ENCODE measurements around the gene DDHD1. TPM values are rescaled to one million over a fixed set of nuclear protein-coding genes. Genes with fewer than 3 reads are reported as not detected.
"Not testable (repeated sequence)": the region's sequence is repeated elsewhere in the genome, so short reads cannot be mapped to it uniquely, and the experiment has no call there.

The DDHD1 gene
- total RNA-seq, 2 experiments from 2014 or later, result 40.6 to 42.7 TPM

- CTCF ChIA-PET, result no interaction called here
- H3K4me3 Mint-ChIP-seq, result no peak overlapping the region
- peaks cover 20% of the 10 kb centered on the region for H3K4me1 Mint-ChIP-seq (ENCODE audit: low read depth)
- DNase-seq, result no peak
- no peak overlapping the region for H3K27ac Mint-ChIP-seq
- intact Hi-C loops (cut with micrococcal nuclease), result no loop called here
- H3K9me3 Mint-ChIP-seq, result no peaks in the 10 kb centered on the region
- POLR2A ChIA-PET, result no interaction called here
- H3K36me3 Mint-ChIP-seq, result peaks cover 21% of the 10 kb centered on the region
- H3K27me3 Mint-ChIP-seq, result no peaks in the 10 kb centered on the region
Observed at GRCh38 chr14:53103636-53104340, 49.3 kb downstream of the DDHD1 start.

DNA sequence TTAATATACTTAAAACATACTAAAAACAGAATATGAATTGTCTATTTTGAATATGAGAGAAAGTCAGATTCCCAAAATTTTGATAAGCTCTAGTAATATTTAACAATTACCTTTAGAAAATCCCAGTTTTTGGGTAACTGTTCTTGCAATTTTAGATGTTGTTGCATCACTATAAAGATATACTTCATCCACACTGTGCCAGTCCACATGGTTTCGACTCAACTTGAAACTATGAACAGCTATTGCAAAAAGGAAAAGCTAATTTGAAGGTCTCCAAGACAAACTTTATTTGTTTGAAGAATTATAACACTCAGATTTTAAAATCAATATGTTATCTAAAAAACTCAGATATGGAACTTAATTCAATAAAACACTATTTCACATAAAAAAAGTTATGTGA, 59.9 kb downstream of the DDHD1 start:
- ChIA-PET POLR2A (interaction anchor here (1.4 kb wide), 1 partner anchor 60 kb away, joined by 5 read pairs; the partner anchor contains the start of gene DDHD1), CTCF (interaction anchor here (1.2 kb wide), 1 partner anchor 25 kb away, joined by 3 read pairs; no protein-coding TSS in a partner anchor)
- intact Hi-C loops (cut with micrococcal nuclease), result no loop called here
- H3K9me3 Mint-ChIP-seq, result peaks cover 9% of the 10 kb centered on the region
- peaks cover 38% of the 10 kb centered on the region for H3K36me3 Mint-ChIP-seq
- H3K27me3 Mint-ChIP-seq, result no peaks in the 10 kb centered on the region
- H3K27ac Mint-ChIP-seq, result no peak overlapping the region
- peaks cover 11% of the 10 kb centered on the region for H3K4me1 Mint-ChIP-seq (ENCODE audit: low read depth)
- H3K4me3 Mint-ChIP-seq, result no peak overlapping the region
- DNase-seq, result no peak

GRCh38 chr14:53090853-53091252, 62.3 kb downstream of the DDHD1 start:
- peaks cover 16% of the 10 kb centered on the region for H3K4me1 Mint-ChIP-seq (ENCODE audit: low read depth)
- peaks cover 53% of the 10 kb centered on the region for H3K36me3 Mint-ChIP-seq
- H3K27ac Mint-ChIP-seq, result no peak overlapping the region
- no peak for DNase-seq
- peaks cover 9% of the 10 kb centered on the region for H3K9me3 Mint-ChIP-seq
- intact Hi-C loops (cut with micrococcal nuclease), result no loop called here
- no peaks in the 10 kb centered on the region for H3K27me3 Mint-ChIP-seq
- ChIA-PET CTCF (no interaction called here), POLR2A (no interaction called here)
- H3K4me3 Mint-ChIP-seq, result no peak overlapping the region

GRCh38 chr14:53084954-53085353, 68.2 kb downstream of the DDHD1 start:
- H3K9me3 Mint-ChIP-seq; H3K4me3 Mint-ChIP-seq; DNase-seq; H3K27me3 Mint-ChIP-seq; H3K27ac Mint-ChIP-seq; intact Hi-C loops (cut with micrococcal nuclease); POLR2A ChIA-PET; CTCF ChIA-PET: not testable (repeated sequence)
- Mint-ChIP-seq H3K36me3 (peaks cover 61% of the 10 kb centered on the region), H3K4me1 (ENCODE audit: low read depth) (peaks cover 10% of the 10 kb centered on the region)

DNA sequence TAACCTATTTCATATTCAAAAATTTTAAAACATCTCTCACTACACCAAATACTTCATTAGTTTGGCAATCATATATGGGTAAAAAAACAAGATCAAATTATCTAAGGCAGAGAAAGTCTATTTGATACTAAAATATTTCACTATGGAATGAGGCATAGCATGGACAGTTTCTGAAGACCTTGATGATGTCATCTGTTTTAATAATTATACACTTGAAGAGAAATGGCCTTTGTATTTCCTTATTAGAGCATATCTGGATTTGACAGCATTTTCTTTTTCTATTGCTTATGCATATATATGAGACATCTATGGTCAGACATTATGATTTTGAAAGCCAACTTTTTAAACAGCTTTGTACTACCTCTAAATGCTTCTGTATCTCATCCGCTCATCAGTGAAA, 88.6 kb downstream of the DDHD1 start:
- intact Hi-C loops (cut with micrococcal nuclease), result loop anchor here (5.0 kb wide), 1 partner anchor 33 kb away; no protein-coding TSS in a partner anchor
- H3K9me3 Mint-ChIP-seq, result no peaks in the 10 kb centered on the region
- CTCF ChIA-PET, result interaction anchor here (1.7 kb wide), 1 partner anchor 19 kb away, joined by 3 read pairs; no protein-coding TSS in a partner anchor

DNA sequence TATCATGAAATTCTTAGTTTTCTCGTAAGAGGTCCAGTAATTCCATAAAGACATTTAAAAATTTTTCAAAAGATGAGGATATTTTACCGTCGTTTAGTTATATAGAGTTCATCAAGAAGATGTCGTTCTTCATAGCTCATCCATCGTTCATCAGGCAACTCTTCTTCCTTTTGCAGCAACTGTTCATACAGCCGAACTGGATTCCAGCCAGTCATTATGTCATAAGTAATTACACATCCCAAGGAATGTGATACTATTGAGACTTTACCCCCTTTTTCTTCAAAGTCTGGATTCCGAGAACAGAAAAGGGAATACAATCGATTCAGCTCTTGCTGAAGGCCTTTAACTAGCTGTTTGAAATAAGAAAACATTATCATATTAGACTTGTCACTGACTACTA, 90.3 kb downstream of the DDHD1 start:
- POLR2A ChIA-PET, result no interaction called here
- Mint-ChIP-seq H3K4me3 (no peak overlapping the region), H3K4me1 (ENCODE audit: low read depth) (peaks cover 7% of the 10 kb centered on the region), H3K36me3 (peaks cover 12% of the 10 kb centered on the region), H3K9me3 (no peaks in the 10 kb centered on the region), H3K27me3 (no peaks in the 10 kb centered on the region), H3K27ac (no peak overlapping the region)
- CTCF ChIA-PET, result interaction anchor here (0.6 to 1.0 kb wide), 2 partner anchors 154 to 508 kb away, joined by 3 read pairs; no protein-coding TSS in a partner anchor
- DNase-seq, result no peak
- intact Hi-C loops (cut with micrococcal nuclease), result loop anchor here (5.0 kb wide), 1 partner anchor 34 kb away; no protein-coding TSS in a partner anchor

More for the DNA sequence above, 88.6 kb downstream of the DDHD1 start:
- H3K4me3 Mint-ChIP-seq, result no peak overlapping the region
- peaks cover 7% of the 10 kb centered on the region for H3K4me1 Mint-ChIP-seq (ENCODE audit: low read depth)
- peaks cover 17% of the 10 kb centered on the region for H3K36me3 Mint-ChIP-seq
- DNase-seq, result no peak
- H3K27me3 Mint-ChIP-seq, result no peaks in the 10 kb centered on the region
- POLR2A ChIA-PET, result no interaction called here
- no peak overlapping the region for H3K27ac Mint-ChIP-seq

DNA sequence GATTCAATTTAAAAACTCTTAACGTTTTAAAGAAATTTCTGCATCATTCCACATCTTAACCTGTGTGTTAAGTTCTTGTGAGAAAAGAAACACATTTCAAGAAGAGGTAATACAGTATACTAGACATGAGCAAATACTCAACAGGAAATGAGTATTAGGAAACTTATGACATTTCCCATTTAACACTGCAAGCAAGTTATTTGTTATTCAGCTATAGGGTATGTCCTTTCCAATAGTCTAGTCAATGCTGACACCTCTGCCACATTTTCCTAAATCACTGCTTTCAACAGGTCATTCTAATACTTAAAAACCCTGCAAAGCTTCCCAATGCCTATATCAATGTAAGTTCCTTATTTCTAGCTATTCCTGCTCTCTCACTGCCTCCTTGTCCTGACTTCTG, 93.1 kb downstream of the DDHD1 start:
- no peaks in the 10 kb centered on the region for H3K9me3 Mint-ChIP-seq
- H3K36me3 Mint-ChIP-seq, result peaks cover 10% of the 10 kb centered on the region
- DNase-seq, result no peak
- H3K27ac Mint-ChIP-seq, result no peak overlapping the region
- POLR2A ChIA-PET, result no interaction called here
- intact Hi-C loops (cut with micrococcal nuclease), result loop anchor here (5.0 kb wide), 1 partner anchor 37 kb away; no protein-coding TSS in a partner anchor
- H3K27me3 Mint-ChIP-seq, result no peaks in the 10 kb centered on the region
- no peak overlapping the region for H3K4me3 Mint-ChIP-seq
- peaks cover 11% of the 10 kb centered on the region for H3K4me1 Mint-ChIP-seq (ENCODE audit: low read depth)
- CTCF ChIA-PET, result interaction anchor here (1.1 kb wide), 1 partner anchor 49 kb away, joined by 3 read pairs; no protein-coding TSS in a partner anchor

DNA sequence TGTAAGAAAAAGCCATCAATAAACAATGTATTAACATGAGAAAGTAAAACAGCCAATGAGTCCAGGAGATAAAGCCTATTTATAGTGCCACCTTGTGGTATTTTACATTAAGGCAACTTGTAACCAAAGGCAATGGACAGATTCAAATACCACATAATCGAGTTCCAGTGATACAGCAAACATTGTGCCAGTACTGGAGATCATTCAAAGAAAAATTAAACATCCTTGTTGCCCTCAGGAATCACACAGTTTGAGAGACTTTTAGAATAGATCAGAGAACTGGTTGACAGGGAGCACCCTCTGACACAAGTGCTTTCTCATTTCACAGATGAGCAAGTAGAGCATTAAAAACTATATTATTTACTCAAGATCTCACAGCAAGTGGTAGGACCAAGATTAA, 98.1 kb downstream of the DDHD1 start:
- CTCF ChIA-PET, result interaction anchor here (0.8 to 3.2 kb wide), 12 partner anchors 10 to 376 kb away, joined by 3 to 13 read pairs (median 4); partner anchors contain the start of gene GNPNAT1
- H3K27ac Mint-ChIP-seq, result no peak overlapping the region
- no peak for DNase-seq
- H3K27me3 Mint-ChIP-seq, result no peaks in the 10 kb centered on the region
- peaks cover 17% of the 10 kb centered on the region for H3K36me3 Mint-ChIP-seq
- POLR2A ChIA-PET, result no interaction called here
- H3K4me3 Mint-ChIP-seq, result no peak overlapping the region
- H3K4me1 Mint-ChIP-seq (ENCODE audit: low read depth), result peaks cover 4% of the 10 kb centered on the region
- H3K9me3 Mint-ChIP-seq, result no peaks in the 10 kb centered on the region
- intact Hi-C loops (cut with micrococcal nuclease), result loop anchor here (1.0 to 2.0 kb wide), 3 partner anchors 131 to 252 kb away; no protein-coding TSS in a partner anchor

DNA sequence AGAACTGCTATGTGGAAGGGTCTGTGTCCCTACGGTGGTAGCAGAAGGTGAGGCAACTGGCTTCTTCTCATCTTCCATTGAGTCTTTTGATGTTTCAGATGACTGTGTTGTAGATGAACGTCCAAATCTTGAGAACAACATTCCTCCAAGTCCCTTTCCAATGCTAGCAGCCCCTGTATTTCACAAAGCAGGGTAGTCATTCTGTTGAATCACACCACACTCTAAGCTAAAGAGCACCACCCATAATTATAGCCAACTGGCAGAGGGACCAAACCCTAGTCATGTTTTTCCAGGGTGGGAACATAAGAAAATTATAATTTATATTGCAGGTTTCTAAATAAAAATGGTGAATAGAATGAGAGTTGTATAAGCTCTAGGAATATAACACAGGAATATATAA, 98.7 kb downstream of the DDHD1 start:
- peaks cover 4% of the 10 kb centered on the region for H3K4me1 Mint-ChIP-seq (ENCODE audit: low read depth)
- no peaks in the 10 kb centered on the region for H3K27me3 Mint-ChIP-seq
- no peak overlapping the region for H3K4me3 Mint-ChIP-seq
- no peaks in the 10 kb centered on the region for H3K9me3 Mint-ChIP-seq
- ChIA-PET POLR2A (no interaction called here), CTCF (interaction anchor here (0.6 to 3.2 kb wide), 10 partner anchors 9 to 251 kb away, joined by 3 to 13 read pairs (median 4); no protein-coding TSS in a partner anchor)
- DNase-seq, result no peak
- no peak overlapping the region for H3K27ac Mint-ChIP-seq
- H3K36me3 Mint-ChIP-seq, result peaks cover 22% of the 10 kb centered on the region
- intact Hi-C loops (cut with micrococcal nuclease), result loop anchor here (2.0 kb wide), 2 partner anchors 232 to 252 kb away; no protein-coding TSS in a partner anchor

DNA sequence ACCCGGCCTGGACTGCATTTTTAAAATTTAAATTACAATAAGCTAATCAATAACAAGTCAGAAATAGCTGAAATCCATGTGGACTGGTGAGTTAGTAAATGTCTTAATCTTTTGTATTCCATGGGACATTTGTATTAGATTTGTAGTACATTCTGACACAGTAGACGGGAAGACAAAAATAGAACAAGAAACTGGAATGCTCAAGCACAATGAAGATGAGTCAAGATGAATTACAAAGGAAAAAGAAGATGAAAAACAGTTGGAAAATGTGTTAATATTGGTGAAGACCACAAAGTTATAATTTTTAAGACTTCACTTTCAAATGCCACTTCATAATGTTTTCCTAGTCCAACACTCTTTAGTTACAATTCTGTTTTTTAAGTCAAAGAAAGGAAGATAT, 104.5 kb downstream of the DDHD1 start:
- H3K9me3 Mint-ChIP-seq, result no peaks in the 10 kb centered on the region
- no peak for DNase-seq
- H3K4me3 Mint-ChIP-seq, result no peak overlapping the region
- ChIA-PET POLR2A (no interaction called here), CTCF (interaction anchor here (0.7 to 0.8 kb wide), 2 partner anchors 228 to 249 kb away, joined by 3 to 4 read pairs; no protein-coding TSS in a partner anchor)
- peaks cover 38% of the 10 kb centered on the region for H3K36me3 Mint-ChIP-seq
- no peaks in the 10 kb centered on the region for H3K27me3 Mint-ChIP-seq
- H3K27ac Mint-ChIP-seq, result no peak overlapping the region
- intact Hi-C loops (cut with micrococcal nuclease), result no loop called here
- no peaks in the 10 kb centered on the region for H3K4me1 Mint-ChIP-seq (ENCODE audit: low read depth)

GRCh38 chr14:53047307-53048069, 105.6 kb downstream of the DDHD1 start:
- ChIA-PET CTCF (no interaction called here), POLR2A (no interaction called here)
- no peak for DNase-seq
- H3K4me1 Mint-ChIP-seq (ENCODE audit: low read depth), result no peaks in the 10 kb centered on the region
- no peak overlapping the region for H3K27ac Mint-ChIP-seq
- H3K4me3 Mint-ChIP-seq, result no peak overlapping the region
- peaks cover 43% of the 10 kb centered on the region for H3K36me3 Mint-ChIP-seq
- no peaks in the 10 kb centered on the region for H3K9me3 Mint-ChIP-seq
- H3K27me3 Mint-ChIP-seq, result no peaks in the 10 kb centered on the region
- intact Hi-C loops (cut with micrococcal nuclease), result no loop called here

- ChIA-PET POLR2A (no interaction called here), CTCF (interaction anchor here (1.9 kb wide), 1 partner anchor 10 kb away, joined by 13 read pairs; no protein-coding TSS in a partner anchor)
- intact Hi-C loops (cut with micrococcal nuclease), result no loop called here
- no peaks in the 10 kb centered on the region for H3K27me3 Mint-ChIP-seq
- H3K4me3 Mint-ChIP-seq, result no peak overlapping the region
- H3K4me1 Mint-ChIP-seq (ENCODE audit: low read depth), result no peaks in the 10 kb centered on the region
- peaks cover 58% of the 10 kb centered on the region for H3K36me3 Mint-ChIP-seq
- no peak overlapping the region for H3K27ac Mint-ChIP-seq
- H3K9me3 Mint-ChIP-seq, result no peaks in the 10 kb centered on the region
- DNase-seq, result no peak
Observed at GRCh38 chr14:53044486-53044885, 108.6 kb downstream of the DDHD1 start.

All from activated CD4-positive, alpha-beta memory T cell treated with anti-CD3 and anti-CD28 coated beads for 36 hours (primary cell).